Measurements from ENCODE around the gene DENND5A. TPM values are rescaled to one million over a fixed set of nuclear protein-coding genes. Genes with fewer than 3 reads are reported as not detected.
A peak's percentile ranks its signal among the peaks of the same experiment; 100 is the strongest.
"Not testable (repeated sequence)": the region's sequence is repeated elsewhere in the genome, so short reads cannot be mapped to it uniquely, and the experiment has no call there.

DENND5A gene
- polyA plus RNA-seq, 1 experiment: 289 TPM

DNA sequence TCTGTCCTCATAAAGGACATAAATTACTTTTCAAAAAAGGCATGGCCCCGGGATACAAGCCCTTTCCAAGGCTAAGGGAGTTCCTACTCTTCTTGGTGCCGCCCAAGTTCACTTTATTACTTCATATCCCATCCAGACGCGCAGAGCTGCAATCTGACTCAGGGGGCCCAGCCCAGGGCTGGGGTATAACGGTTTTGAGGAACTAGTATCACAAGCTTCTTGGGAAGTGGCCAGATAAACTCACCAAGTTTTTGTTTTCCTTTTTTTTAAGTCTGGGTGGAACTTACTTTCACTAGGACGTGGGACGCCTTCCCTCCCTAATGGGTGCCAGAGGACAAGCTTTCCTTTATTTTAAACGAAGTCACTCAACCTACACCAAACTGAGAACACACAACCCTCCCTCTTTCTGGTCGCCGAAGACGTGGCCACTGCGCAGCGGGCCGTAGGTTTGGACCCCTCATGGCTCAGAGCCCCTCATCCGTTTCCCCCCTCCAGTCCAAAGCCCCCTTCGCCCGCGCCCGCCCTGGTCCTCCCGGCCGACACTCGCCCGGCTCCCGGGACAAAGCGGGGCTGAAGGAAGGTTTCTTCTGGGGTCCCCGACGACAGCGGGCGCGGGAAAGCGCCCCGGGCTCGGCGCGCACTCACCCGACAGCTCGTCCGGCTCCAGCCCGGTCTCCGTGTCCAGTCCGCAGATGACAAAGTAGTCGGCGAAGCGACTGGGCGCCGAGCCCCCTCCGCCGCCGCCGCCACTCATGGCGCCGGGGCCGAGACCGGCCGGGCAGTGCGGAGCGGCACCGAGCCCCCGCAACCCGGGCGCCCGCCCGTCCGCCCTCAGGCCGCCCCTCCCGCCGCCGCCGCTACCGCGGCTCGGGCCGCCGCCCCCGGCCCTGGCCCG lies 587 bp downstream of the DENND5A start:
- POLR2A ChIA-PET: interaction anchor here (0.8 kb wide), 1 partner anchor 16 kb away, joined by 3 read pairs; no protein-coding TSS in a partner anchor
- H3K36me3 ChIP-seq (ENCODE audit: control insufficient read depth, insufficient read depth, low read length): no peaks in the 10 kb centered on the region
- no peak for TF ChIP-seq CTCF (IDR thresholded peaks at IDR 0.05; ENCODE audit: insufficient read depth, low read depth, low read length)
- CTCF ChIA-PET: no interaction called here
- H3K27me3 ChIP-seq (ENCODE audit: control insufficient read depth, insufficient read depth, low read length): no peaks in the 10 kb centered on the region
- DNase-seq (ENCODE audit: low read depth): peak; percentile 38
- peak overlapping the region; percentile 93 for H3K4me3 ChIP-seq (ENCODE audit: low read depth, low read length)

GRCh38 chr11:9263840-9264315 lies 1.3 kb downstream of the DENND5A start:
- POLR2A ChIA-PET: interaction anchor here (0.6 to 0.8 kb wide), 2 partner anchors 17 to 47 kb away, joined by 3 to 7 read pairs; no protein-coding TSS in a partner anchor
- no peak for TF ChIP-seq CTCF (IDR thresholded peaks at IDR 0.05; ENCODE audit: insufficient read depth, low read depth, low read length)
- no peaks in the 10 kb centered on the region for H3K36me3 ChIP-seq (ENCODE audit: control insufficient read depth, insufficient read depth, low read length)
- H3K4me3 ChIP-seq (ENCODE audit: low read depth, low read length): peak overlapping the region; percentile 93
- DNase-seq (ENCODE audit: low read depth): no peak
- CTCF ChIA-PET: no interaction called here
- H3K27me3 ChIP-seq (ENCODE audit: control insufficient read depth, insufficient read depth, low read length): no peaks in the 10 kb centered on the region

GRCh38 chr11:9260838-9261146 lies 4.4 kb downstream of the DENND5A start:
- CTCF ChIA-PET: interaction anchor here (0.7 to 1.4 kb wide), 5 partner anchors 11 to 931 kb away, joined by 3 to 8 read pairs (median 3); partner anchors contain the start of gene IPO7
- POLR2A ChIA-PET: not testable (repeated sequence)

GRCh38 chr11:9259981-9260837 lies 4.9 kb downstream of the DENND5A start:
- CTCF ChIA-PET: interaction anchor here (0.7 to 1.4 kb wide), 5 partner anchors 10 to 932 kb away, joined by 3 to 8 read pairs (median 3); partner anchors contain the start of gene IPO7
- no peak for DNase-seq (ENCODE audit: low read depth)
- peak; percentile 35; the same call in 1 of the 2 replicates for TF ChIP-seq CTCF (IDR thresholded peaks at IDR 0.05; ENCODE audit: insufficient read depth, low read depth, low read length)
- H3K36me3 ChIP-seq (ENCODE audit: control insufficient read depth, insufficient read depth, low read length): no peaks in the 10 kb centered on the region
- no peak overlapping the region for H3K4me3 ChIP-seq (ENCODE audit: low read depth, low read length)
- POLR2A ChIA-PET: no interaction called here
- no peaks in the 10 kb centered on the region for H3K27me3 ChIP-seq (ENCODE audit: control insufficient read depth, insufficient read depth, low read length)

More at GRCh38 chr11:9260838-9261146, 4.4 kb downstream of the DENND5A start:
- H3K4me3 ChIP-seq (ENCODE audit: low read depth, low read length); H3K36me3 ChIP-seq (ENCODE audit: control insufficient read depth, insufficient read depth, low read length); DNase-seq (ENCODE audit: low read depth); H3K27me3 ChIP-seq (ENCODE audit: control insufficient read depth, insufficient read depth, low read length): not testable (repeated sequence)

DNA sequence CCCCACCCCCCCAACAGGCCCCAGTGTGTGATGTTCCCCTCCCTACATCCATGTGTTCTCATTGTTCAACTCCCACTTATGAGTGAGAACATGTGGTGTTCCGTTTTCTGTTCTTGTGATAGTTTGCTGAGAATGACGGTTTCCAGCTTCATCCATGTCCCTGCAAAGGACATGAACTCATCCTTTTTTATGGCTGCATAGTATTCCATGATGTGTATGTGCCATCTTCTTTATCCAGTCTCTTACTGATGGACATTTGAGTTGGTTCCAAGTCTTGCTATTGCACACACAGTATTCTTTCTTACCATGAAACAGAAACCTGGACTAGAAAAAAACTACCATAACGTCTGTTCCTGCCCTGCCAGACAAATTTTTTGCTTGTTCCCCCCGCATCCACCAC lies 6.9 kb downstream of the DENND5A start:
- POLR2A ChIA-PET; H3K36me3 ChIP-seq (ENCODE audit: control insufficient read depth, insufficient read depth, low read length); CTCF ChIA-PET; DNase-seq (ENCODE audit: low read depth); H3K27me3 ChIP-seq (ENCODE audit: control insufficient read depth, insufficient read depth, low read length); H3K4me3 ChIP-seq (ENCODE audit: low read depth, low read length): not testable (repeated sequence)

DNA sequence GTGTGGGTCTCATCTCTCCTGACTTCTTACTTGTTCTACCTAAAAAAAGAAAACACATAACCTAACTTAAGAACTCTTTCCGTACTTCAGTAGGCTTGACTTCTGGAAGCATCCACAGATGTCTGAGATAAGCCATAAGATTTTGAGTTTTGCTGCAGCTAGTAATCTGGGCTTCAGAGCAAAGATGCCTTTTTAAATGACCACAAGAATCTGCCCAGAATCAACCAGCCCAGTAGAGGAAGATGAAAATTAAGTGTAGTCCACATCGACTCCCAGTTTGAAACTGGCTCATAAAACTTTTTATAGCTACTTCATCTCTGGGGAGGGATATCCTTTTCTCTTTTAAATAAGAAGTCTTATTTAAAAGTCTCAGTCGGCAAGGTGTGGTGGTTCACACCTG lies 10.7 kb downstream of the DENND5A start:
- ChIA-PET CTCF (no interaction called here), POLR2A (no interaction called here)
- Histone ChIP-seq H3K36me3 (ENCODE audit: control insufficient read depth, insufficient read depth, low read length) (no peaks in the 10 kb centered on the region), H3K4me3 (ENCODE audit: low read depth, low read length) (no peak overlapping the region), H3K27me3 (ENCODE audit: control insufficient read depth, insufficient read depth, low read length) (no peaks in the 10 kb centered on the region)
- DNase-seq (ENCODE audit: low read depth): peak; percentile 41
- TF ChIP-seq CTCF (IDR thresholded peaks at IDR 0.05; ENCODE audit: insufficient read depth, low read depth, low read length): no peak

Measured in BJ (cell line).